Stomach (tissue), 19 donors: Measurements from ENCODE around the gene AIMP2. TPM values are rescaled to one million over a fixed set of nuclear protein-coding genes. Genes with fewer than 3 reads are reported as not detected.
"Not testable (repeated sequence)": the region's sequence is repeated elsewhere in the genome, so short reads cannot be mapped to it uniquely, and the experiment has no call there.

Source experiments
- DNase-seq, 2 donors: peaks; one replicate each; pipeline versions ENCODE4 v3.0.0 to v3.0.0-alpha.2; 2013 to 2019
- H3K27ac ChIP-seq, 5 donors: fragments of 200-600 bp in 4 of 5; sonication (generic) in 4 of 5; one replicate each; pipeline ENCODE4 v1.5.1; 2013 to 2019; ENCODE audit warnings: mild to moderate bottlenecking in 1 of 5, moderate library complexity in 1 of 5
- H3K27me3 ChIP-seq, 3 donors: fragments of 200-600 bp; sonication (generic); one replicate each; pipeline ENCODE4 v1.5.1; 2017 to 2019; ENCODE audit warnings: mixed run types in 1 of 3
- H3K36me3 ChIP-seq, 4 donors: fragments of 200-600 bp; sonication (generic); 1 replicate in 3 of 4; 2 replicates in 1 of 4; pipeline ENCODE4 v1.5.1; 2016 to 2019
- H3K4me1 ChIP-seq, 4 donors: fragments of 200-600 bp; sonication (generic); one replicate each; pipeline ENCODE4 v1.5.1; 2016 to 2019
- H3K4me3 ChIP-seq, 4 donors: fragments of 200-600 bp; sonication (generic) in 3 of 4; one replicate each; pipeline ENCODE4 v1.5.1; 2016 to 2019; ENCODE audit warnings: mild to moderate bottlenecking in 1 of 4
- H3K9me3 ChIP-seq, 4 donors: fragments of 200-600 bp; sonication (generic); one replicate each; pipeline ENCODE4 v1.5.1; 2016 to 2019
- CTCF ChIP-seq, 7 experiments: fragments of 450-650 bp in 4 of 7; fragments of 200-600 bp in 3 of 7; sonication (generic) in 3 of 7; IDR thresholded peaks; one replicate each; pipeline ENCODE4 v1.5.1; 2016 to 2019; ENCODE audit warnings: antibody characterized with exemption in 7 of 7, control low read depth in 2 of 7, mild to moderate bottlenecking in 1 of 7
- EP300 ChIP-seq: sonication (generic); formaldehyde crosslinking; IDR thresholded peaks from one replicate; pipeline ENCODE4 v1.6.1; 2017; ENCODE audit warnings: antibody characterized with exemption
- POLR2A ChIP-seq, 4 donors: fragments of 450-650 bp; IDR thresholded peaks; one replicate each; pipeline ENCODE4 v1.6.1; 2016; ENCODE audit warnings: antibody characterized with exemption in 4 of 4, control low read depth in 2 of 4, mild to moderate bottlenecking in 1 of 4, moderate library complexity in 1 of 4
- POLR2AphosphoS5 ChIP-seq, 3 donors: sonication (generic); formaldehyde crosslinking; IDR thresholded peaks; one replicate each; pipeline ENCODE4 v1.6.1; 2016; ENCODE audit warnings: antibody characterized with exemption in 3 of 3
- WGBS, 5 donors: extraction: QIAGEN DNeasy Blood & Tissue Kit in 3 of 5; methylation state at CpG; one replicate each; pipeline versions ENCODE4 v1.1.5 to v1.1.7; 2013 to 2018; 5-methylcytosine and 5-hydroxymethylcytosine counted together
- intact Hi-C: fragments of 100-400 bp; cut with DNase I; formaldehyde crosslinking; loops from one replicate; pipeline ENCODE4 v1.15.1; 2023; ENCODE audit warnings: low total_unique reads
- long read RNA-seq, 10 donors: transcript quantifications; one replicate each; lab custom pipeline, GENCODE V29; 2026
- polyA plus RNA-seq, 3 donors: library from polyadenylated mRNA; stranded (reverse); fragments of 200-250 nt; gene quantifications; one replicate each; pipeline ENCODE4 v1.2.3, GENCODE V29; 2013
- total RNA-seq, 5 donors: library from RNA; depleted of rRNA; stranded (reverse); fragments of >200 nt; gene quantifications; one replicate each; pipeline versions ENCODE4 v1.1.0 to v1.2.3, GENCODE V29; 2014 to 2016
- donor health status: healthy with polysubstance abuse.
- donor health status: Bipolar disorder and iron deficiency.
- donor health status: healthy.

The AIMP2 gene
- total RNA-seq, result 100 to 1,000 TPM in 1 of 5 donors, 10 to 100 TPM in 3, not detected in 1; 18.9 to 111 (median 23.2) TPM
- 10 to 100 TPM; 19.2 to 36.1 (median 19.3) TPM for polyA plus RNA-seq
- long read RNA-seq, donor 1, partial matches to known transcripts, result 39 of 49 reads
- long read RNA-seq, donor 1, other reads (novel, unspliced or antisense), result 7 of 49 reads
- long read RNA-seq, donor 2, transcript AIMP2-201 (4 exons, 1,225 nt), result major isoform, 11 of 45 reads
- long read RNA-seq, donor 2, partial matches to known transcripts, result 33 of 45 reads
- long read RNA-seq, donor 2, other reads (novel, unspliced or antisense), result 0 of 45 reads
- long read RNA-seq, donor 3, transcript AIMP2-201 (4 exons, 1,225 nt), result major isoform, 9 of 15 reads
- long read RNA-seq, donor 3, partial matches to known transcripts, result 6 of 15 reads
- long read RNA-seq, donor 3, other reads (novel, unspliced or antisense), result 0 of 15 reads
- long read RNA-seq, donor 4, partial matches to known transcripts, result 0 of 1 reads
- long read RNA-seq, donor 4, other reads (novel, unspliced or antisense), result 0 of 1 reads
- long read RNA-seq, donor 5, transcript AIMP2-201 (4 exons, 1,225 nt), result major isoform, 12 of 14 reads
- long read RNA-seq, donor 5, partial matches to known transcripts, result 0 of 14 reads
- long read RNA-seq, donor 5, other reads (novel, unspliced or antisense), result 0 of 14 reads
- long read RNA-seq, donor 6, transcript AIMP2-201 (4 exons, 1,225 nt), result major isoform, 16 of 19 reads
- long read RNA-seq, donor 6, partial matches to known transcripts, result 0 of 19 reads
- long read RNA-seq, donor 6, other reads (novel, unspliced or antisense), result 0 of 19 reads
- long read RNA-seq, donor 7, transcript AIMP2-201 (4 exons, 1,225 nt), result major isoform, 8 of 62 reads
- long read RNA-seq, donor 7, partial matches to known transcripts, result 54 of 62 reads
- long read RNA-seq, donor 7, other reads (novel, unspliced or antisense), result 0 of 62 reads
- long read RNA-seq, donor 8, transcript AIMP2-201 (4 exons, 1,225 nt), result major isoform, 18 of 18 reads
- long read RNA-seq, donor 8, partial matches to known transcripts, result 0 of 18 reads
- long read RNA-seq, donor 8, other reads (novel, unspliced or antisense), result 0 of 18 reads
- long read RNA-seq, donor 9, transcript AIMP2-201 (4 exons, 1,225 nt), result major isoform, 10 of 10 reads
- long read RNA-seq, donor 9, partial matches to known transcripts, result 0 of 10 reads
- long read RNA-seq, donor 9, other reads (novel, unspliced or antisense), result 0 of 10 reads
- long read RNA-seq, donor 10, partial matches to known transcripts, result 37 of 41 reads
- long read RNA-seq, donor 10, other reads (novel, unspliced or antisense), result 0 of 41 reads

- intact Hi-C loops, result no loop called here
- TF ChIP-seq EP300 (no peak), CTCF (IDR thresholded peaks at IDR 0.05) (no peak), POLR2AphosphoS5 (IDR thresholded peaks at IDR 0.05) (peak in 2 of 3 donors; percentile 78 to 92), POLR2A (IDR thresholded peaks at IDR 0.05) (peak in 1 of 4 donors; percentile 65)
- H3K4me1 ChIP-seq, result peaks cover 8 to 63% (median 37%) of the 10 kb centered on the region in 4 donors
Observed at GRCh38 chr7:6008668-6009611, at the start of gene AIMP2, which contains the start of gene PMS2. Gene AIMP2, plus strand, starts transcription at chr7:6009272. Its CDS starts 92 bp downstream, at chr7:6009364. Gene PMS2, minus strand, starts transcription at chr7:6009049. Its CDS starts 30 bp downstream, at chr7:6009019.

GRCh38 chr7:5963205-5963604 is 45.9 kb upstream of the AIMP2 start:
- H3K4me3 ChIP-seq, H3K27ac ChIP-seq, intact Hi-C loops, H3K9me3 ChIP-seq, DNase-seq, H3K36me3 ChIP-seq, H3K27me3 ChIP-seq, H3K4me1 ChIP-seq: not testable (repeated sequence)
- 18 to 33% methylated on average over 3 of the region's 13 CpGs; no CpG with 5 or more reads in 3 of the 5 donors for WGBS, 5 donors

More at GRCh38 chr7:6008668-6009611, at the start of gene AIMP2, which contains the start of gene PMS2:
- H3K9me3 ChIP-seq, result no peaks in the 10 kb centered on the region
- H3K36me3 ChIP-seq, result peaks cover 0 to 15% (median 7%) of the 10 kb centered on the region in 4 donors
- peak within 1 kb of the TSS; percentile 66 to 68 (median 67) for H3K4me3 ChIP-seq
- WGBS, 5 donors, result 0 to 1% (median 1%) methylated on average over 47 to 84 of the region's 84 CpGs
- H3K27me3 ChIP-seq, result no peaks in the 10 kb centered on the region
- H3K27ac ChIP-seq, result peak within 1 kb of the TSS; percentile 93 to 99 (median 94)
- DNase-seq, result peak; percentile 99

GRCh38 chr7:5963810-5964209 is 45.3 kb upstream of the AIMP2 start:
- H3K36me3 ChIP-seq, H3K27me3 ChIP-seq, H3K9me3 ChIP-seq, H3K4me1 ChIP-seq, intact Hi-C loops, H3K4me3 ChIP-seq, H3K27ac ChIP-seq, DNase-seq: not testable (repeated sequence)
- WGBS, 5 donors, result 79 to 94% (median 91%) methylated on average over 4 to 5 of the region's 7 CpGs

GRCh38 chr7:5970347-5970911 is 38.6 kb upstream of the AIMP2 start, which contains the start of gene RSPH10B:
Gene RSPH10B, minus strand, starts transcription at chr7:5970689. Its CDS starts 3,573 bp downstream, at chr7:5967116.
- H3K27me3 ChIP-seq, H3K4me1 ChIP-seq, H3K36me3 ChIP-seq, H3K27ac ChIP-seq, intact Hi-C loops, H3K9me3 ChIP-seq: not testable (repeated sequence)
- H3K4me3 ChIP-seq, result peak within 1 kb of the TSS in 1 of 4 donors; percentile 17
- DNase-seq, result peak in 1 of 2 donors; percentile 1
- 11 to 28% (median 12%) methylated on average over 5 to 25 of the region's 43 CpGs; no CpG with 5 or more reads in 2 of the 5 donors for WGBS, 5 donors

GRCh38 chr7:5973580-5973979 is 35.5 kb upstream of the AIMP2 start:
- intact Hi-C loops, DNase-seq, H3K4me3 ChIP-seq, H3K27ac ChIP-seq, H3K27me3 ChIP-seq, H3K9me3 ChIP-seq, H3K4me1 ChIP-seq: not testable (repeated sequence)
- H3K36me3 ChIP-seq, result peaks cover 0 to 18% (median 9%) of the 10 kb centered on the region in 4 donors
- no CpG with 5 or more reads among the region's 8 CpGs for WGBS, 5 donors

- H3K27me3 ChIP-seq, H3K4me3 ChIP-seq, H3K9me3 ChIP-seq, H3K27ac ChIP-seq, H3K4me1 ChIP-seq, intact Hi-C loops, DNase-seq: not testable (repeated sequence)
- 64 to 88% (median 81%) methylated on average over 1 to 2 of the region's 12 CpGs; no CpG with 5 or more reads in 1 of the 5 donors for WGBS, 5 donors
- peaks cover 0 to 35% (median 17%) of the 10 kb centered on the region in 4 donors for H3K36me3 ChIP-seq
Observed at GRCh38 chr7:5979680-5980314, 29.3 kb upstream of the AIMP2 start.

- intact Hi-C loops, H3K9me3 ChIP-seq, DNase-seq, H3K4me1 ChIP-seq, H3K4me3 ChIP-seq, H3K27ac ChIP-seq, H3K27me3 ChIP-seq: not testable (repeated sequence)
- WGBS, 5 donors, result 90 to 96% (median 93%) methylated on average over 15 of the region's 15 CpGs
- H3K36me3 ChIP-seq, result peaks cover 18 to 65% (median 64%) of the 10 kb centered on the region in 4 donors
Observed at GRCh38 chr7:5987061-5987460, 22.0 kb upstream of the AIMP2 start.
